COR-L47 (cell line): ENCODE measurements around the gene ANGPTL4.
"Not testable (repeated sequence)": the region's sequence is repeated elsewhere in the genome, so short reads cannot be mapped to it uniquely, and the experiment has no call there.

ENCODE experiments used
- DNase-seq: peaks from one replicate; lab custom pipeline; 2025; lab: John Stamatoyannopoulos, UW

ANGPTL4 gene

GRCh38 chr19:8334458-8335342, 29.3 kb upstream of the ANGPTL4 start:
- peak; percentile 65 for DNase-seq

GRCh38 chr19:8335343-8336071, 28.4 kb upstream of the ANGPTL4 start:
- DNase-seq = peak; percentile 63

GRCh38 chr19:8336072-8336569, 27.8 kb upstream of the ANGPTL4 start:
- DNase-seq = no peak

GRCh38 chr19:8336660-8337059, 27.3 kb upstream of the ANGPTL4 start:
- DNase-seq = no peak

DNA sequence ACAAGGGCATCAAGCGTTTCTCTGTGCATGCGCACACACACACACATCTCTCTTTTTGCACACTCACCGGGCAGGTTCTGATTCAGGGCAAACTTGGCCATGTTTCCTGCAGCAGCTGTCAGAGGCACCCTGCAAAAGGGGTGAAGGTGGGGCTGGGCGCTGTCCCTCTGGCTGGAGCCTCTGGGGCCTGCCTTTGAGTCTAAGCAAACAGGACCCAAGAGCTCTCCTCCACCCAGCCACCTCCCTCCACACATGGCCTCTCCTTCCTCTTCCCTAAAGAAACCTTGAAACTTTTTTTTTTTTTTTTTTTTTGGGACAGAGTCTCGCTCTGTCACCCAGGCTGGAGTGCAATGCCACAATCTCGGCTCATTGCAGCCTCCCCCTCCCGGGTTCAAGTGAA, 26.2 kb upstream of the ANGPTL4 start:
- no peak for DNase-seq

GRCh38 chr19:8338835-8339234, 25.1 kb upstream of the ANGPTL4 start:
- DNase-seq = no peak

- DNase-seq = no peak
These were observed 23.4 kb upstream of the ANGPTL4 start for GRCh38 chr19:8340341-8341096.

DNA sequence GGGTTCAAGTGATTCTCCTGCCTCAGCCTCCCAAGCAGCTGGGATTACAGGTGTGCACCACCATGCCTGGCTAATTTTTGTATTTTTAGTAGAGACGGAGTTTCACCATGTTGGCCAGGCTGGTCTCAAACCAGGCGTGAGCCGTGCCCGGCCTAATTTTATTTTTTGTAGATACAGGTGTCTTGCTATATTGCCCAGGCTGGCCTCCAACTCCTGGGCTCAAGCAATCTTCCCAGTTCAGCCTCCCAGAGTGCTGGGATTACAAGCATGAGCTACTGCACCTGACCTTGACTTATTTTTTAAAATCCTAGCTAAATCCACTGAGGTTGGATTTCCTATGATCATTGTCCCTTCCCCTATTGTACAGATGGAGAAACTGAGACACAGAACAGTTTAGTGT, 22.5 kb upstream of the ANGPTL4 start:
- not testable (repeated sequence) for DNase-seq

GRCh38 chr19:8342316-8342683, 21.7 kb upstream of the ANGPTL4 start:
- no peak for DNase-seq

DNA sequence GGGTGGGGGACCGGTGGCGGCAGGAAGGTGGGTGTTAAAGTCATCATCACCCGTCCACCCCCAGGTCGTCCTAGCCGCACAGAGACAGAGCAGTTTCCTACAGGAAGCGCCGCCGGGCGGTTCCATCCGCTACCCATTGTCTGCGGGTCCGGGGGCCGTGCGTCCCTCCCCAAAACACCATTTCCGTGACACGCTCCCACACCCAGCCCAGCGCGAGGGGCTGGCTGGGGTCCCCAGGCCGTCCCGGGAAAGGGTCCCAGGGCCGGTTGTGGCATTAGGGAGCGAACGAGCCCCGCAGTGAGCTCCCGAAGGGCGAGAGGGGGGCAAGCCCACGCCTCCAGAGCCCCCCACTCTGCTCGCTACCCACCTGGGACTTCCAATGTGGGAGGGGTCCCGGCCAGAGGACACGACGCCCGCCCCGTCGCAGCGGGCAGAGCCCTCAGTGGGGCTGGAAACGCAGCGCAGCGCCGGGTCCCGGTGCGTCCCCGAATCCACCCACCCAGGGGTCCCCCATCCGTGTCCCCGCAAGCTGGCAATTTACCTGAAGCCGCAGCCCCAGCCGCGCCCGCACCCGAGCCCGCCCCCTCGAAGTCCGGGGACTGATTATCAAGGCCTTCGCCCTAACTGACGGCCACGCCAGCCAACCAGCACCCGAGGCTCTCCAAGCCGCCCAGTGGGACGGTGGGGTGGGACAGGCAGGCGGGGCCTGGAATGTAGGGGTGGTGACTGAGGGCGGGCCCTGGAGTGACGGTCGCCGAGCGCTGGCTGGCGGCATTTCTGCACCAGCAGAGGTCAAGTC, 21.1 kb upstream of the ANGPTL4 start, which contains the start of gene KANK3:
Gene KANK3, minus strand, starts transcription at position 579 of the 799 bp plus-strand sequence. CDS start 5,434 bp downstream, outside the sequence.
- peak; percentile 75 for DNase-seq

GRCh38 chr19:8343483-8343844, 20.5 kb upstream of the ANGPTL4 start:
- DNase-seq = no peak

DNA sequence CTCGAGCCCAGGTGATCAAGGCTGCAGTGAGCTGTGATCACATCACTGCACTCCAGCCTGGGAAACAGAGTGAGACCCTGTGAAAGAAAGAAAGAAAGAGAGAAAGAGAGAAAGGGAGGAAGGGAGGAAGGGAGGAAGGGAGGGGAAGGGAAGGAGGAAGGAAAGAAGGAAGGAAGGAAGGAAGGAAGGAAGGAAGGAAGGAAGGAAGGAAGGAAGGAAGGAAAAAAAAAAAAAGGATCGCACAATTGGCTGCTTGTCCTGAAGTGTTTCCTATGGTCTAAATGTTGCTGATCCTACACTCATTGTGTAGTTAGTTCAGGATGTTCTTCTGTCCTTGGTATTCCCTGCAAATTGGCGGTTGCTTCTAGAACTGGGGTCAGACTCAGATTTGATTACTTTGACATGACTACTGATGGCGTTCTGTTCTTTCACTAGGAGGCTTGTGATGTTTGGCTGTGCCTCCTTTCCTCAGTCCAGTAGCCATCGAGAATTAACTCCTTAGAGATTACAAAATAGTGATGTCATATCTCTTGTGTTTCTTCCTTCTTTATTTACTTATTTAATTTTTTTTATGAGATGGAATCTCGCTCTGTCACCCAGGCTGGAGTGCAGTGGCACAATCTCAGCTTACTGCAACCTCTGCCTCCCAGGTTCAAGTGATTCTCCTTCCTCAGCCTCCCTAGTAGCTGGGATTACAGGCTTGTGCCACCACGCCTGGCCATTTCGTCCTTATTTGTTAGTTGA, 14.2 kb upstream of the ANGPTL4 start:
- DNase-seq = not testable (repeated sequence)

- DNase-seq = no peak
These were observed 11.7 kb upstream of the ANGPTL4 start for GRCh38 chr19:8352134-8352827.

DNA sequence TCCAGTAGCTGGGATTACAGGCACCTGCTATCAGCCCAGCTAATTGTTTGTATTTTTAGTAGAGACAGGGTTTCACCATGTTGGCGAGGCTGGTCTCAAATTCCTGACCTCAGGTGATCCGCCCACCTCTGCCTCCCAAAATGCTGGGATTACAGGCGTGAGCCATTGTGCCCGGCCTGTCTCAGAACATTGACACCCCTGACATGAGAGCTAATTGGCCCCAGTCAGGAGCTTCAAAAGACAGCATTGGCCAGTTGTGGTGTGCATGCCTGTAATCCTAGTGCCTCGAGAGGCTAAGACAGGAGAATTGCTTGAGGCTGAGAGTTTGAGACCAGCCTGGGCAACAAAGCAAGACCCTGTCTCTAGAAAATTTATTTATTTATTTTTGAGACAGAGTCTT, 11.1 kb upstream of the ANGPTL4 start:
- DNase-seq = not testable (repeated sequence)

- DNase-seq = no peak
These were observed 8.1 kb upstream of the ANGPTL4 start for GRCh38 chr19:8355631-8356402.

GRCh38 chr19:8357007-8357521, 6.9 kb upstream of the ANGPTL4 start:
- no peak for DNase-seq

DNA sequence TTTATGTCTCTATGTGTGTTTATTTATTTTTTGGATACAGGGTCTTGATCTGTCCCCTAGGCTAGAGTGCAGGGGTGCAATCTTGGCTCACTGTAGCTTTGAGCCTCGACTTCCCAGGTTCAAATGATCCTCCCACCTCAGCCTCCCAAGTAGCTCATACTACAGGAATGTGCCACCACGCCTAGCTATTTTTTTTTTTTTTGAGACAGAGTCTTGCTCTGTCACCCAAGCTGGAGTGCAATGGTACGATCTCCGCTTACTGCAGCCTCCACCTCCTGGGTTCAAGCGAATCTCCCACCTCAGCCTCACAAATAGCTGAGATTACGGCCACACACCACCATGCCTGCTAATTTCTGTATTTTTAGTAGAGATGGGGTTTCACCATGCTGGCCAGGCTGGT, 5.0 kb upstream of the ANGPTL4 start:
- DNase-seq = no peak

DNA sequence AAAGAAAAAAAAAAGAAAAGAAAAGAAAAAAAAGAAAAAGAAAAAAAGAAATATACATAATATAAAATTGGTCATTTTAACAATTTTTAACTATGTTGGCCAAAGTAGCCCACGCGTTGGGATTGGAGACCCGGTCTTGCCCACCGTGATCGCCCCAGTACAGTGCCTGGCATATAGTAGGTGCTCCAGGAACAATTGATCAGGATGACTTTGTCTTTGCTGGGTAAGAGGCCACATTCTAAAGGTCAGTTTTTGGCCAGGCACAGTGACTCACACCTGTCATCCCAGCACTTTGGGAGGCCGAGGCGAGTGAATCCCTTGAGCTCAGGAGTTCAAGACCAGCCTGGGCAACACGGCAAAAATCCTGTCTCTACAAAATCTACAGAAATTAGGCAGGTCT, 3.8 kb upstream of the ANGPTL4 start:
- DNase-seq = no peak
